Stimulated activated CD8-positive, alpha-beta memory T cell treated with anti-CD3 and anti-CD28 coated beads, Interleukin-12 subunit alpha, Interleukin-12 subunit beta, amount 100 ng/mL, for 24 hours (primary cell): ENCODE measurements around the gene MTA1.

ENCODE experiments used
- DNase-seq: peaks from one replicate; pipeline ENCODE4 v3.0.0-alpha.2; 2020; ENCODE audit errors: extremely low read depth

The MTA1 gene

DNA sequence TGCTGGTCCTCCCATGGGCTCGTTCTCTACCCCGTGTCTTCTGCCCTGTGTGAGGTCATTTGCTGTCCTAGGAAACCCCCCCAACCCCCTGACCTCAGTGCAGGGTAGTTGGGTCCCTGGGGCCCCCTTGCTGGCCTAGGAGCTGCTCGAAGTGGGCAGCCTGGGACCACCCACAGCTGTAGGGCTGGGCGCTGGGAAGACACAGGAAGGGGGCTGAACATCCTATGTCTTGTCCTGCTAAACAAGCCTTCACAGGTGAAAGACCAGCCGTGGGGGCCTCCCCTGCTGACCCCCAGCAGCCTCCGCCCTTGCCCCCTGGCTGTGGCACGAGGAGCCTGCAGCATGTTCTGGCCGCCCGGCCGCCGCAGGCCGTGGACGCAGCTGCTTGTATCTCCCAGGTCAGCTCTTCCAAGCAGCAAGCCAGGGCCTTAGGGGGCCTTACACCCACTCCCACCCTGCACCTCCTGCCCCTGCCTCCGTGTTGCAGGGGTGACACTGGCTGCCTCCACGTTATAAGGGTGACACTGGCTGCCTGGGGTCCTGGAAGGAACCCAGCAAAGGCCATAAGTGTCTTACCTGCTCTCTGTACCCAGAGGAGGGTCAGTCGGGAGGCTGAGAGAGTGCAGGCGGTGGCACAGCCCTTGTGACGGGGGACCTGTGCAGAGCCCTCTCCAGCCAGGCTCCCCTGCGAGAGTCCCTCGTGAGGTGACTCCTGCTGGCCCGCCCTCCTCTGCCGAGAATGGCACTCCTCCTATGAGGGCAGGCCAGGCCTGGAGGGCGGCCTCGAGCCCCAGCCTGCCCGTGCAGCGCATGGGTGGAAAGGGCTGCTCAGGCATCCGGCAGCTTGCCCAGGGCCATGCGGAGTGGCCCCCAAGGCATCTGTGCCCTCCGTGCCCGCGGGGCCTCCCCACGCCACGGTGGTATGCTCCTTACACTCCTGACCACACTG, 32.8 kb upstream of the MTA1 start:
- DNase-seq = no peak

DNA sequence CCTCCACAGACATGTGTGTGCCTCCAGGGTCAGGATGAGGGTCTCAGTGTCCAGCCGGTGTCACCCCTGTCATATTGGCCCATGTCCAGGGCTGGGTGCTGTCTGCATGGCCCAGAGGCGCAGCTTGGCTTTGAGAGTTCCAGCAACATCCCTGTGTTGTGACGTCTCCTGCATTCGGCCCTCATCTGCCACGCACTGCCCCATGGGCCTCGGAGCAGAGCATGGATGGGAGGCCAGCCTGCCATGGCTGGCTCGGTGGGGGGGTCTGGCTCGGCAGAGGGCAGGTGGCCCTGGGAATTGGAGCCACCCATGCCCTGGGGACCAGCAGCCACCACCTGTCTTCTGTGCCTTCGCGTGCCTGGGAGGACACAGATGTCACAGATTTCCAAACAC, 32.1 kb upstream of the MTA1 start:
- DNase-seq = no peak

DNA sequence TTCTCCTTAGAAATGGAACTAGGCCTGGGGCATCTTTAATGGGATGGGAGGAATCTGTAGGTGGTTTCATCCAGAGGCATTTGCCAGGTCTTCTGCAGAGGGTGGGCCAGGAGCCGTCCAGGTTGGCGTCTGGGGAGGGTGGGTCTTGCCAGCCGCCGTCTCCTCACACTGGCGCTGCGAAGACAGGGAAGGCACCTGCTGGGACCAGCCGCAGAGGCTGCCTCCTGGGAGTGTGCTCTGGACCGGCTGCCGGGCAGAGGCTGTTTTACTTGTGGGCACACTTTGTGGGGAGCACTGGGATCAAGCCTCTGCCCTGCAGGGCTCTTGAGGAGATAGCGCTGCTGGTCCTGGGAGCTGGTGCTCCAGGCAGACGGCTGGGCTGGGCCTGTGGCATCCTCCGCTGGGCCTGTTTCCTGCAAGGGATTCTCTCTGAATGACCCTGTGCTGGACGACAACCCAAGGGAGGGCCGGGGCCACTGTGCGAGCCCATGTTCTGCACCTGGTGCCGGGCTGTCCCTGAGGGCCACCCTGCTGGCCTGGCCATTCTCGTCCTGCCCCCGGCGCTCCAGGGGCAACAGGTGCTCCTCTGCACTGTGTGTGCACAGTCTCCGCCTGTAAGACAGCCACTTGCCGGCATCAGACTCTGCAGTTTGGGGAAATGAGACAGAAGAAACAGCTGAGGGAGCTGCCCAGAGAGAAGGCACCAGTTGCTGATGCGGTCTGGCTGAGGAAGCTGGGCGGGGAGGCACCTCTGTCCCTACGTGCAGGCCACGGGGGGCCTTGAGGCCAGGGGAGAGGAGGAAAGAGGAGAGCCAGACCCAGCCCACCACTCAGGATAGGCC, 31.3 kb upstream of the MTA1 start:
- DNase-seq = no peak

GRCh38 chr14:105388976-105389375, 30.7 kb upstream of the MTA1 start:
- no peak for DNase-seq

GRCh38 chr14:105389534-105389933, 30.1 kb upstream of the MTA1 start:
- DNase-seq = no peak

DNA sequence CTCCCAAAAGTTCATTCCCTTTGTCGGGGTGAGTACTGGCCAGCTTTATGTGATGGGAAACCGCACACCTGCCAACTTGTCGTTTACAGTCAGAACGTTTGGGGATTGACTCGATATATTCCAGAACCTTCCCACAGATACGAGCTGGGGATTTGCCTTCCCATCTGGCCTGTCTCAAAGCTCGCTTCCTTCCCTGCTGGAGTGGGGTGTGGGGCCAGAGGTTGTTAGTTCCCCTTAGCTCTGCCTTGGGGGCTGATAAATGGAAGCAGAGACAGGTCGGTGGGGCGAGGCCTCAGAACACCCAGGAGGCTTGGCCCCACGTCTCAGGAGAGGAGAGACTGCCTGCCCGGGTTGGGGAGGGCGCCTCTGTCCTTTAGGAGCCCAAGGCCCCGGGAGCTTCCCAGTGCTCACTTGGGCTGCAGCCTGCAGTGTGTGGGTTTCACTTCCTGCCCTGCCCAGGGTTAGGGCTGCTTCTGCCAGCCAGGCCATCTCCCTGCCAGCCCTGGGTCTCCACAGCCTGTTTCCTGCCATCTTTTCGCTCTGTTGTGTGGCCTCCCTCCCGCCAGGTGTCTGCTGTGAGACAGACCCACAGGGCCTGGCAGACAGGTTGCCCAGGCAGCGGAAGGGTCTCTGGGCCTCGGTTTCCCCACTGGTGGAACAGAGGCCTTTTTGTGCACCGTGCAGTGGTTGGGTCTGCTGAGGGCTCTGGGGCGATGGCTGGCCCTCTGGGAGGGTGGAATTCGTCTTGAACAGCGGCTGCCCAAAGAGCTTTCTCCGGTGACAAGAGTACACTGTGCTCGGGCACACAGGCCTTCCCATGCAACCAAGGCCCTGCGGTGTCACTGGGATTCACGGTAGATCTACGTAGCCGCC, 29.4 kb upstream of the MTA1 start:
- DNase-seq = no peak

DNA sequence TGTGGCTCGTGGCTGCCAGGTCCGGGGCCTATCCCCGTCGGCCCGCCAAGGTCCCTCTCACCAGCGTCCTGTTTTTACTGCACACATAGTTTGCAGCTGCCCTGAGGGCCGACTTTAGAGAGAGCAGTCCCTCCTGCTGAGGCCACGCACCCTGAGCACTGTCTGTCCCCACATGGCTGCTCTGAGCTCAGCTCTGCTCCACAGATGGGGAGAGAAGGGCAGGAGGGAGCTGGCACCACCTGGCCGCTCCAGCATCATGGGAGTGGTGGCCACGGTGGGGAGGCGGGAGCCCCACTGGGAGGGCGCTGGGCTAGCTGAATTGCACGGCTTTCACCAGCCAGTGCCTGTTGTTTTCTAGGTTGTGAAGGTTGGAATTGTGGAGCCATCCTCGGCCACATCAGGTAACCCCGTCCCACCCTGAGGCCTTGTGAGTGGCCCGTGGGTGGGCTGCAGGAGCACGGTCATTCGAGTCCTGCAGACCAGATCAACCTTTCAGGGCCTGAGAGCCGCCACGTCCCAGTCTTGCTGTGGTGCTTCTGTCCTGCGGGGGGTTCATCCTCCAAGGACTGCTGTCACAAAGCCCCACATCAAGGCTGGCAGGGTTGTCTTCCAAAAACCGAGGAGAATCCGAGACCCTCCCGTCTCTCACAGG, 28.7 kb upstream of the MTA1 start:
- DNase-seq = no peak

DNA sequence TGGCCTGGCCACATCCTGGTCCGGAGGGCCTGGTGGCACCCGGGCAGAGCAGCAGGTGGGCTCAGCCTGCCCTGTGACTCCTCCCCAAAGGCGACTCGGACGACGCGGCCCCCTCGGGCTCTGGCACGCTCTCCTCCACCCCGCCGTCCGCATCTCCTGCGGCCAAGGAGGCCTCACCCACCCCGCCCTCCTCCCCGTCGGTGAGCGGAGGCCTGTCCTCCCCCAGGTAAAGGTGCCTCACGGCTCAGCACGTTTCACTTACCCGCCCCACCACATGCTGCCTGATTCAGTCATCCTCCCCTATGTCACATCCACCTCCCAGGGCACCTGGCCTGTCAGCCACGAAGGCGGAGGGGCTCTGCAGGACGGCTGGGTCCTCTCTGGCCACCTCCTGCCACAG, 28.1 kb upstream of the MTA1 start:
- no peak for DNase-seq

- no peak for DNase-seq
Observed at GRCh38 chr14:105392131-105393090, 27.2 kb upstream of the MTA1 start.

DNA sequence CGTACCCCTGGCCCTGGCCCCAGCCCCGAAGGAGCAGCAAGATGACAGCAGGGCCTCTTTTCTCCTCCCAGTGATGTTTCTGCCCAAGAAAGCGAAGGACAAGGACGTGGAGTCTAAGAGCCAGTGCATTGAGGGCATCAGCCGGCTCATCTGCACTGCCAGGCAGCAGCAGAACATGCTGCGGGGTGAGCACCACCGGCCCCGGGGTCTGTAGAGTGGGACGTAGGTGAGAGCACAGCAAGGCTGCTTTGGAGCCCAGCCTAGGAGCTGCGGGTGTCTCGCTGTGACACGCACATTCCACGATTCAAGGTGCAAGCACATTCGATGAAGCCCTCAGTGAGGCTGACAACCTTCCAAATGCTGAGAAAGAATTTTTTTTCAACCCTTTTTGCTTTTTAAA, 26.5 kb upstream of the MTA1 start:
- DNase-seq = no peak

- DNase-seq = no peak
Observed at GRCh38 chr14:105394714-105395537, 24.7 kb upstream of the MTA1 start.

DNA sequence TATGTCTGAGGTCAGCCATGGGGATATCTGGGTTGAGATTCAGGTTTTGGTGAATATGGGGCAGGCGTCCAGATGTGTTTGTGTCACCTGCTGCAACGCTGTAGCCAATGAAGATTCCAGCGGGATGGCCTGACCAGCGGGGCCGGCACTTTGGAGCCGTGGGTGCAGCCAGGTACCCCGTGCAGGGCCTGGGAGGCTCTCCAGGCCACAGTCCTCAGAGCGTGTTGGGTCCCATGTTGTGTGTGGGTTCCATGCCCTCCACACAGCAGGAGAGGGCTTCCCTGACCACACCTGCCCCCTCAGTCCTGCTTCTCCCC, 24.1 kb upstream of the MTA1 start:
- no peak for DNase-seq

- DNase-seq = no peak
Observed at GRCh38 chr14:105397350-105397931, 22.2 kb upstream of the MTA1 start.

DNA sequence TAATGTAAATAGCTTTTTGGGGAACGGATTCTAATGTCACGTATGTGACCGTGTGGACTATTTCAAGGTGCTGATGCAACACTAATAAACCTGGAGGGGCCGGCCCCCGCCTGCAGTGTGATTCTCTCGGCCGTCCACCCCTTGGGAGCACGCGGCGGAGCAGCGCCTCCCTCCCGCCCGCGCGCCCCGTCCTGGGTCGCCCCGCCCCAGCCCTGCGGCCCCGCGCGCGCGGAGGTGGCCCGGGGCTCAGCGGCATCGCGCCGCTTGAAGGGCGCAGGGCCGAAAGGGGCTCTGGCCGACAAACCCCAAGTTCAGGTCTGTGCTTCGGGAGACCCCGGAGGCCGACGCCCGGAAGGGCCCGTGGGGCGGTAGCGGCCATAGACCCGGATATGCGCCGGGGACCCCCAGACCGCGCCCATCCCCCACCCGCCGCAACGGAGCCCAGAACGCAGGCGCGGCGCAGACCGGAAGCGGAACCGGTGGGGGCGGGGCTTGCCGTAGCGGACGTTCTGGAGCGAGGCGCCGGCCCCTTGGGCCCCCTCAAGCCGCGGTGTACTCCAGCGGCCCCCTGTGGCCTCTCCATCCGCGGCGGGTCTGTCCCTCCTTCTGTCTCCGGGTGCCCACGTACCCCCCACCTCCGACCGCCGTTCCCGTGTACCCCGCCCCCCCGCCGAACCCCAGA, 21.4 kb upstream of the MTA1 start, which contains the start of gene TEX22:
TSS of gene TEX22 (plus strand) at position 495 of the 682 bp plus-strand sequence. CDS start 803 bp downstream, outside the sequence.
- peak; percentile 88 for DNase-seq

GRCh38 chr14:105398726-105399465, 20.7 kb upstream of the MTA1 start:
- DNase-seq = no peak

DNA sequence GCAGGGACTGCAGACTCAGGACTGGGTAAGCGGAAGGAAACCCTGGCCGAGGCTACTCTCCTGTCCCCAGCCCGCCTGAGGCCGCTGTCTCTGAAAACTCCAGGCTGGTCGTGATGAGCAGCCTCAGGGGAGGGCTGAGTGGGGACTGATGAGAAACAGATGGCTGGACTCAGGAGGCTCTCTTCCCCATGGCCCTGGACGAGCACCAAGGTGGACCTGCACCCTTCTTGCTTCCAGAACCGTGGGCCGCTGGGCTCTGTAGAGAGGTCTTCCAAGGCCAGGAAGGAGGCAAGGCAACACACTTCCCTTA, 20.2 kb upstream of the MTA1 start:
- no peak for DNase-seq

DNA sequence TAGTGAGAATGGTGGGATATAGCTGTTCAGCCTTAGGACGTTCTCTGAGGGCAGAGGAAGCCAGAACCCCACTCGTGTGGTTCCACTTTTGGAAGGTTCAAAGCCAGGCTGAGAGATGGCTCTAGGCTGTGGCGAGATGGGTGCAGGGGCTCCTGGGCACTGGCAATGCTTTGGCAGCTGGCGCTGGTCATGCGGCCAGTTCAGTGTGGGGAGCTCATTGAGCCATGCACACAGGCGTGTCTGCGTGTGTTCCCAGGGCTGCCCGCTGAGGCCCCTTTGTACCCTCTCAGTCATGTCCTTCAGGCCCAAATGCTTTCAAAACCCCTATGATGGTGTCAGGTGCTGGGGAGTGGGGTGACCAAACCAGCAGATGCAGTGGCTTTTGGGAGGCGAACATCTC, 19.6 kb upstream of the MTA1 start:
- DNase-seq = no peak

DNA sequence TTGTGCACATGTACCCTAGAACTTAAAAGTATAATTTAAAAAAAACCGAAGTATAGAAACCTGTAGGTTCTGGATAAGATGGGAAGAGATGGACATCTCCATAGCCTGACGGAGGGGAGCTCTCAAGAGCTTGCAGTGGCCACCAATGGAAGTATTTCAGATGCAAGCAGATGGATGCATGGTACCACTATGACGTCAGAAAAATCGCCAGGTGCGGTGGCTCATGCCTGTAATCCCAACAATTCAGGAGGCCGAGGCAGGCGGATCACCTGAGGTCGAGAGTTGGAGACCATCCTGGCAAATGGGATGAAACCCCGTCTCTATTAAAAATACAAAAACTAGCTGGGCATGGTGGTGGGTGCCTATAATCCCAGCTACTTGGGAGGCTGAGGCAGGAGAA, 17.9 kb upstream of the MTA1 start:
- DNase-seq = no peak
